Aorta (tissue), 5 donors: ENCODE results near the gene MSL1. TPM values are rescaled to one million over a fixed set of nuclear protein-coding genes. Genes with fewer than 3 reads are reported as not detected.
A peak's percentile ranks its signal among the peaks of the same experiment; 100 is the strongest.

Experiments used
- ATAC-seq: fragments of 200-7000 bp; cut with Tn5 transposase; one replicate; pipeline ENCODE4 v1.9.1; 2022; ENCODE audit warnings: moderate library complexity; ENCODE audit not compliant: low FRiP score
- DNase-seq, 2 donors: peaks; one replicate each; pipeline ENCODE4 v3.0.0-alpha.2; 2020
- H3K27ac ChIP-seq, 2 donors: one replicate each; pipeline ENCODE4 v1.5.1; 2013; ENCODE audit warnings: low read length in 2 of 2, mild to moderate bottlenecking in 2 of 2, moderate library complexity in 2 of 2, control low read depth in 1 of 2, inconsistent platforms in 1 of 2, low read depth in 1 of 2
- H3K27me3 ChIP-seq, 2 donors: one replicate each; pipeline ENCODE4 v1.6.1; 2013; ENCODE audit warnings: control low read depth in 1 of 2, low read length in 1 of 2, mild to moderate bottlenecking in 1 of 2, moderate library complexity in 1 of 2; ENCODE audit not compliant: insufficient read depth in 2 of 2, control insufficient read depth in 1 of 2
- H3K36me3 ChIP-seq, 2 donors: one replicate each; pipeline ENCODE4 v1.6.1; 2013; ENCODE audit warnings: control low read depth in 1 of 2, low read length in 1 of 2, mild to moderate bottlenecking in 1 of 2; ENCODE audit not compliant: insufficient read depth in 2 of 2, control insufficient read depth in 1 of 2
- H3K4me1 ChIP-seq, 2 donors: one replicate each; pipeline ENCODE4 v1.6.1; 2013; ENCODE audit warnings: low read length in 2 of 2, control low read depth in 1 of 2, mild to moderate bottlenecking in 1 of 2, moderate library complexity in 1 of 2; ENCODE audit not compliant: insufficient read depth in 2 of 2, control insufficient read depth in 1 of 2
- H3K4me3 ChIP-seq, 2 donors: one replicate each; pipeline ENCODE4 v1.5.1; 2013; ENCODE audit warnings: low read length in 2 of 2, control low read depth in 1 of 2, mild to moderate bottlenecking in 1 of 2
- H3K9me3 ChIP-seq: one replicate; pipeline ENCODE4 v1.6.1; 2013; ENCODE audit warnings: mild to moderate bottlenecking, low read length; ENCODE audit not compliant: control insufficient read depth
- WGBS, 2 donors: extraction: QIAGEN DNeasy Blood & Tissue Kit; methylation state at CpG; one replicate each; pipeline ENCODE4 v1.1.7; 2013; 5-methylcytosine and 5-hydroxymethylcytosine counted together
- intact Hi-C, 2 donors: fragments of 100-400 bp; cut with DNase I; formaldehyde crosslinking; loops; one replicate each; pipeline versions ENCODE4 v1.14.2 to v1.15.0; 2022
- polyA plus RNA-seq, 2 donors: library from polyadenylated mRNA; stranded (reverse); fragments of 200-250 nt; gene quantifications; one replicate each; pipeline ENCODE4 v1.2.3, GENCODE V29; 2013
- total RNA-seq, 2 donors: library from RNA; stranded (reverse); fragmentation: NEBNext Ultra II Directional; extraction: Animal tissue kit (Norgen Biotek cat#: 25700); gene quantifications; one replicate each; pipeline ENCODE4 v1.2.1, GENCODE V29; 2021
- donor health status: healthy with polysubstance abuse.
- donor health status: Bipolar disorder and iron deficiency.
- donor health status: DM: no; HTN: no; CAD: no.
- donor health status: DM: no; HTN: no; CAD: no.
- donor health status: DM: yes; HTN: yes; CAD: no.

MSL1 gene
- total and polyA plus RNA-seq, 4 donors: 21.2 to 171 (median 90.7) TPM

DNA sequence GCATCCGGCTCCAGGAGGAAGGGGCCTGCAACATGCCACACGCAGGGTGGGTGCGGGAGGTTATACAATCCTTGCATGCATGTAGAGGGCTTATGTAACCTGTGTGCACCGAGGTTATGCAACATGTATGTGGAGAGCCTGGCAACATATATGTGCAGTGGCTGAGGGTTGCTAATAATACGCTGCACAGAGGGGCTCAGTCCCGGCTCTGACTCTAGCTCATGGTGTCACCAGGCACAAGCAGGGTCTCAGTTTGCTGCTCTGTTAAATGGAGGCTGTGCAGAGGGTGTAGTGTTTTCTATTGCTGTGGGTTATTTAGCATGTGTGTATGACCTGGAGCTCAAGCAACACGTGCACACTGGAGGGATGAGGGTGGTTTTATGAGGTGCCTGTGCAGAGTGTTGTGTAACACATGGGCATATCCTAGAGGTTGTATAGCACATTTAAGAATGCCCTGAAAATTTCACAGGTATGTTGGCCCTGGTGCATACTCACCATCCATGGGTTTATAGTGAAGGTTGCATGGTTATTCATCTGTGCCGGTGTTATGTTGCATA, 45.8 kb upstream of the MSL1 start:
- Histone ChIP-seq H3K4me3 (no peak overlapping the region), H3K36me3 (no peaks in the 10 kb centered on the region), H3K27me3 (no peaks in the 10 kb centered on the region), H3K4me1 (peaks cover 0 to 3% of the 10 kb centered on the region in 2 donors), H3K9me3 (no peaks in the 10 kb centered on the region), H3K27ac (peak overlapping the region in 1 of 2 donors; percentile 65)
- ATAC-seq (no peak), DNase-seq (no peak)
- 16 to 18% methylated on average over 8 of the region's 8 CpGs for WGBS, 2 donors
- intact Hi-C loops: loop anchor here in 1 of 2 donors (1.0 kb wide), 1 partner anchor 13 kb away; no protein-coding TSS in a partner anchor

DNA sequence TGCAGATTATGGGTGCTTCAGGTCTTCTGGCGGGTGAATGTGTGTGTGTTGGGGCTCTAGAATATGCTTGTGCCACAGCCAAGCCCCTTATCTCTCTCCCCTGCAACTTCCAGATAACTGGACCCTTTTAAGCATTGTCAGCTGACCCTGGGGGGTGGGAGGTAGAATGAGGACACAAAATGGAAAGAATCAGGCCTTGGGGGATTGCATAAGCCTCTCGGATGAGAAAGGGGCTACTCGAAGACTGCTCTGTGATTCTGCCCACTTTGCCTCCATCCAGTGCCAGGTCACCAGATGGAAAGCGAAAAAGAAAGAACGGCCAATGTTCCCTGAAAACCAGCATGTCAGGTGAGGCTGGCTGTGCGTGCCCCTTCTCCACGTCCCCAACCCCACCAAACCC, 45.2 kb upstream of the MSL1 start:
- Histone ChIP-seq H3K36me3 (no peaks in the 10 kb centered on the region), H3K4me1 (peaks cover 0 to 3% of the 10 kb centered on the region in 2 donors), H3K9me3 (no peaks in the 10 kb centered on the region), H3K4me3 (no peak overlapping the region), H3K27me3 (no peaks in the 10 kb centered on the region), H3K27ac (peak overlapping the region in 1 of 2 donors; percentile 20)
- no peak for ATAC-seq
- intact Hi-C loops: loop anchor here in 1 of 2 donors (1.0 kb wide), 1 partner anchor 13 kb away; no protein-coding TSS in a partner anchor
- WGBS, 2 donors: 41 to 49% methylated on average over 7 of the region's 7 CpGs
- DNase-seq: no peak

DNA sequence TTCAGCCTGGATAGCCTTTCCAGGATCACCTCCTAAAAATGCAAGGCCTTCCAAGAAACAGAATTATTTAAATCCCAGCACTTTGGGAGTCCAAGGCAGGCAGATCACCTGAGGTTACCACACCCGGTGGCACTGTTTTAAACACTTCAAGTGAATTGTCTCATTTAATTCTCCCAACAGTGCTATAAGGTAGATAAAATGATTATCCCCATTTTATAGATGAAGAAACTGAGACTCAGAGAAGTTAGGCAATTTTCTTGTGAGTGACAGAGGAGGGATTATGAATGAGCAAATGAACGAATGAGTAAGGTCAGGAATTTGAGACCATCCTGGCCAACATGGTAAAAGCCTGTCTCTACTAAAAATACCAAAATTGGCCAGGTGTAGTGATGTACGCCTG, 42.2 kb upstream of the MSL1 start:
- no peak overlapping the region for H3K4me3 ChIP-seq
- DNase-seq (no peak), ATAC-seq (no peak)
- peaks cover 0 to 3% of the 10 kb centered on the region in 2 donors for H3K4me1 ChIP-seq
- intact Hi-C loops: no loop called here
- H3K9me3 ChIP-seq: no peaks in the 10 kb centered on the region
- WGBS, 2 donors: 82 to 83% methylated on average over 3 of the region's 3 CpGs
- no peaks in the 10 kb centered on the region for H3K27me3 ChIP-seq
- peaks cover 0 to 3% of the 10 kb centered on the region in 2 donors for H3K36me3 ChIP-seq
- H3K27ac ChIP-seq: no peak overlapping the region

DNA sequence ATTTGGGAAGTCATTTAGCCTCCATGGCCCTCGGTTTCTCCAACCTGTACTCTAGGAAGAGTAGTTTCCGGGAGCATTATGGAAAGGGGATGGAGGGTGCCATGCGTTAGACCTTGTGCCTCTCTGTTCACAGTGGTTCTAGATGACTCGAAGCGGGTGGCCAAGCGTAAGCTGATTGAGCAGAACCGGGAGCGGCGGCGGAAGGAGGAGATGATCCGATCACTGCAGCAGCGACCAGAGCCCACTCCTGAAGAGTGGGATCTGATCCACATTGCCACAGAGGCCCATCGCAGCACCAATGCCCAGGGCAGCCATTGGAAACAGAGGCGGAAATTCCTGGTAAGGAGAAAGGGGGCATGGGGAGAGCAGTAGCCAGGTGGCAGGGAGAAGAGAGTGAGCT, 37.3 kb upstream of the MSL1 start:
- Histone ChIP-seq H3K27me3 (no peaks in the 10 kb centered on the region), H3K27ac (no peak overlapping the region), H3K36me3 (peaks cover 2 to 16% of the 10 kb centered on the region in 2 donors), H3K4me3 (no peak overlapping the region), H3K9me3 (no peaks in the 10 kb centered on the region), H3K4me1 (no peaks in the 10 kb centered on the region)
- 90 to 94% methylated on average over 14 of the region's 14 CpGs for WGBS, 2 donors
- intact Hi-C loops: no loop called here
- ATAC-seq: no peak
- no peak for DNase-seq

DNA sequence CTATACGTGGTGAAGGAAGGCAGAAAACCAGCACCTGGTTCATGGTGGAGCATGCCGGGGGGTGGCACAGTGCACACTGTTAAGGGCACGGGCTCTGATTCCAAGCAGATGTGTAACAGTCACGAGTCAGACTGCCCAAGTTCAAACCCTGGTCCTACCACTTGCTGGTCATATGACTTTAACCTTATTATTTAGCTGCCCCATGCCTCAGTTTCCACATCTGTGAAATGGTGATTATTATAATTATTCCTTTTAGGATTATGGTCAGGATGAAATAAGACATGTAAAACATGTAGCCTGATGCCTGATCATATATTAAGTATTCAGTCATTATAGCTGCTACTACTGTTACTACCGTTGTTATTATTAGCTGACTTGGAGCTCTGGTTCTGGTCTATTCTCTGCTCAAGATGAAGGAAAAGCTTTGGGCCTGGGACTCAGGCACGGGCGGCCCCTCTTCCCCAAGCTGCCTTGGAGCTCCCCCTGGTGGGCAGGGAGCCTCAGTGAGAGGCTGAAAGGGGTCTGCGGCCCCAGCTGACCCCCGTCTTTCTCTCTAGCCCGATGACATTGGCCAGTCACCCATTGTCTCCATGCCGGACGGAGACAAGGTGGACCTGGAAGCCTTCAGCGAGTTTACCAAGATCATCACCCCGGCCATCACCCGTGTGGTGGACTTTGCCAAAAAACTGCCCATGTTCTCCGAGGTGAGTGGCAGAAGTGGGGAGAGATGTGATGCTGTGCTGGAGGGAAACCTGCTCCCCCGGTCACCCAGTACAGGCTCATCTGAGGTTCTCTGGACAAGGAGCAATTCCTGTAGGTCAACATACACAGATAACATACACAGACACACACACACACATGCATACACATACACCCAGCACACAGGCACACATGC, 35.4 kb upstream of the MSL1 start:
- Histone ChIP-seq H3K4me3 (no peak overlapping the region), H3K27me3 (no peaks in the 10 kb centered on the region), H3K4me1 (no peaks in the 10 kb centered on the region), H3K27ac (no peak overlapping the region), H3K9me3 (no peaks in the 10 kb centered on the region), H3K36me3 (peaks cover 2 to 16% of the 10 kb centered on the region in 2 donors)
- WGBS, 2 donors: 37 to 40% methylated on average over 17 of the region's 17 CpGs
- peak; percentile 49 for ATAC-seq
- intact Hi-C loops: loop anchor here (2.0 to 5.0 kb wide), 3 partner anchors 24 to 69 kb away; partner anchors contain the start of genes CSF3 (in 1 of the 2) and THRA (in 1 of the 2)
- DNase-seq: peak in 1 of 2 donors; percentile 91

DNA sequence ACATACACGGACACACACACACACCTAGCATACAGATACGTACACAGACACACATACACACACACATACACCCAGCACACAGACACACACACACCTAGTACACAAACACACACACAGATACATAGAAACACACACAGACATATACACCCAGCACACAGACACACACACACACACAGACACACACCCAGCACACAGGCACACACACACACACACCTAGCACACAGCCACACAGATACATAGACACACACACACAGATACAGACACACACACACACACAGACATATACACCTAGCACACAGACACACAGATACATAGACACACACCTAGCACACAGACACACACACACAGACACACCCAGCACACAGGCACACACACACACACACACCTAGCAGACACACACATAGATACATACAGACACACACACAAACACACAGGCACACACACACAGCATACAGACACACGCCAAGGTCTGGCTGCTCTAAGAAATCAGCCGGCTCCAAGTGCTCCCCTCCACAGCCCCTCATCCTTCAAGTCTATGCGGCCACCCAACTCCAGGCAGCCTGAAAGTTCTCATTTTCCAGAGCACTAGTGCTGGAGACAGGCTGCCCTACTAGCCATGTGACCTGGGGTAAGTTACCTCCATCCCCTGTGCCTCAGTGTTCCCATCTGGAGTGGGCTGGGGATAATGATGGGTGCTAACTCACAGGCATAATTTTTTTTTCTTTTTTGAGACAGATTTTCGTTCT, 34.5 kb upstream of the MSL1 start:
- ATAC-seq (no peak), DNase-seq (no peak)
- H3K4me1 ChIP-seq: no peaks in the 10 kb centered on the region
- intact Hi-C loops: loop anchor here (2.0 to 5.0 kb wide), 3 partner anchors 24 to 70 kb away; partner anchors contain the start of genes CSF3 (in 1 of the 2) and THRA (in 1 of the 2)
- H3K27ac ChIP-seq: no peak overlapping the region
- H3K27me3 ChIP-seq: no peaks in the 10 kb centered on the region
- peaks cover 2 to 16% of the 10 kb centered on the region in 2 donors for H3K36me3 ChIP-seq
- 64 to 73% methylated on average over 6 of the region's 6 CpGs for WGBS, 2 donors
- H3K9me3 ChIP-seq: no peaks in the 10 kb centered on the region
- no peak overlapping the region for H3K4me3 ChIP-seq

DNA sequence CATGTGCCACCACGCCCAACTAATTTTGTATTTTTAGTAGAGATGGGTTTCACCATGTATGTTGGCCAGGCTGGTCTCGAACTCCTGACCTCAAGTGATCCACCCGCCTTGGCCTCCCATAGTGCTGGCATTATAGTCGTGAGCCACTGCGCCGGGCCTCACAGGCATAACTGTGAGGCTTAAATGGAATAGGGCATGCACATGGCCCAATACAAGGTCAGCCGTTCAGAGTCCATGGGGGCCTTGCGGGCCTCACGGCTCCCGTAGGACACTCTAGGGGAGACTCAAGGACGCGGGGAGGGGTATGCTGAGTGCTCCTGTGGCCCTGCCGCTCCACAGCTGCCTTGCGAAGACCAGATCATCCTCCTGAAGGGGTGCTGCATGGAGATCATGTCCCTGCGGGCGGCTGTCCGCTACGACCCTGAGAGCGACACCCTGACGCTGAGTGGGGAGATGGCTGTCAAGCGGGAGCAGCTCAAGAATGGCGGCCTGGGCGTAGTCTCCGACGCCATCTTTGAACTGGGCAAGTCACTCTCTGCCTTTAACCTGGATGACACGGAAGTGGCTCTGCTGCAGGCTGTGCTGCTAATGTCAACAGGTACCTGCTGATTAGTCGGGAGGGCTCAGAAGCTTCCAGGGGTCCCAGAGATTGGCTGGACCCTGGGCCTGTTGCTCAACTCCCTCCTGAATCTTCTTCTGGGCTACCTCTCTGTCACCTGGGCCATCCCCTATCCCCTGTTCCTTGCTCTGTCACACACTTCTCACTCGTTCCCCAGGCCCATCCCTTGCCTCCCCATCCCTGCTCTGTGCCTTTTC, 33.7 kb upstream of the MSL1 start:
- H3K9me3 ChIP-seq: no peaks in the 10 kb centered on the region
- ATAC-seq (no peak), DNase-seq (no peak)
- no peak overlapping the region for H3K27ac ChIP-seq
- H3K27me3 ChIP-seq: no peaks in the 10 kb centered on the region
- no peak overlapping the region for H3K4me3 ChIP-seq
- intact Hi-C loops: loop anchor here (2.0 to 5.0 kb wide), 3 partner anchors 25 to 71 kb away; partner anchors contain the start of genes CSF3 (in 1 of the 2) and THRA (in 1 of the 2)
- peaks cover 2 to 16% of the 10 kb centered on the region in 2 donors for H3K36me3 ChIP-seq
- 84 to 87% methylated on average over 28 of the region's 28 CpGs for WGBS, 2 donors
- no peaks in the 10 kb centered on the region for H3K4me1 ChIP-seq
